Measurements from ENCODE around the gene SCAMP4.

The SCAMP4 gene

DNA sequence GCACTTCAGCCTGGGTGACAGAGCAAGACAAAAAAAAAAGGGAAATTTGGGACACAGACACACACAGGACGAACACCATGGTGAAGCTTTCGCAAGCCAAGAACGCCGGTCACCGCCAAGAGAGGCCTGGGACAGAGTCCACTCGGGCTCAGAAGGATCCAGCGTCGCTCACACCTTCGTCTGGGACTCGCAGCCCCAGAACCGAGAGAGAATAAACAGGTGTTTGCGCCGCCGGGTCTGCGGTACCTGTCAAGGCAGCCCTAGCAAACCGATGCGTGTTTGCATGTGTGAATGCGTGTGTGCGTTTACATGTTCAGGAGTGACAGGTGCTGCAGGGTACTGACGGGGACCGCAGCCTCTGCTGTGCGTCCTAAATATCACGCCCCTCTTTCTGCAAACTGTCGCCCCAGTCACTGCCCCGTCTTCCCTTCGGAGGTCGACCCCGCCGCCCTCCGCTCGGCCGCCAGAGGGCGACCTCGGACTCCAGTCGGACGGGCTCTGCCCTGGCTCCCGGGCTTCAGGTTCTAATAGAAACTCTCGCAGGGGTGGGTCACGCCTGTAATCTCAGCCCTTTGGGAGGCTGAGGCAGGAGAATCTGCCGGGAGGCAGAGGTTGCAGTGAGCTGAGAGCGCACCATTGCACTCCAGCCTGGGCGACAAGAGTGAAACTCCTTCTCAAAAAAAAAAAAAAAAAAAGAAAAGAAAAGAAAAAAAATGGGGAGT is 24.0 kb downstream of the SCAMP4 start:
- no peak overlapping the region for H3K27ac ChIP-seq (ENCODE audit: low read depth, low read length, poor library complexity, severe bottlenecking)
- no peak overlapping the region for H3K9ac ChIP-seq (ENCODE audit: low read length)
- H3K27me3 ChIP-seq (ENCODE audit: insufficient read depth, low read length): no peaks in the 10 kb centered on the region; the same call in 1 of the 2 replicates
- H3K79me2 ChIP-seq (ENCODE audit: insufficient read depth, low read length): no peaks in the 10 kb centered on the region
- H3K9me3 ChIP-seq (ENCODE audit: low read length): peaks cover 8% of the 10 kb centered on the region; the same call in 1 of the 2 replicates
- H3K9me2 ChIP-seq (ENCODE audit: low read depth, low read length): no peaks in the 10 kb centered on the region
- peaks cover 12% of the 10 kb centered on the region for H3K36me3 ChIP-seq (ENCODE audit: insufficient read depth, low read length)
- H3F3A ChIP-seq (ENCODE audit: insufficient read depth, low read length): 0 out of 2 replicates have a peak, but pooled peaks cover 3% of the 10 kb centered on the region
- peaks cover 18% of the 10 kb centered on the region for H3K4me1 ChIP-seq (ENCODE audit: insufficient read depth, low read length, severe bottlenecking)
- H4K20me1 ChIP-seq (ENCODE audit: insufficient read depth, low read length): no peaks in the 10 kb centered on the region
- peak overlapping the region; percentile 51 for H3K4me2 ChIP-seq (ENCODE audit: low read length)
- TF ChIP-seq, protein P1, sequence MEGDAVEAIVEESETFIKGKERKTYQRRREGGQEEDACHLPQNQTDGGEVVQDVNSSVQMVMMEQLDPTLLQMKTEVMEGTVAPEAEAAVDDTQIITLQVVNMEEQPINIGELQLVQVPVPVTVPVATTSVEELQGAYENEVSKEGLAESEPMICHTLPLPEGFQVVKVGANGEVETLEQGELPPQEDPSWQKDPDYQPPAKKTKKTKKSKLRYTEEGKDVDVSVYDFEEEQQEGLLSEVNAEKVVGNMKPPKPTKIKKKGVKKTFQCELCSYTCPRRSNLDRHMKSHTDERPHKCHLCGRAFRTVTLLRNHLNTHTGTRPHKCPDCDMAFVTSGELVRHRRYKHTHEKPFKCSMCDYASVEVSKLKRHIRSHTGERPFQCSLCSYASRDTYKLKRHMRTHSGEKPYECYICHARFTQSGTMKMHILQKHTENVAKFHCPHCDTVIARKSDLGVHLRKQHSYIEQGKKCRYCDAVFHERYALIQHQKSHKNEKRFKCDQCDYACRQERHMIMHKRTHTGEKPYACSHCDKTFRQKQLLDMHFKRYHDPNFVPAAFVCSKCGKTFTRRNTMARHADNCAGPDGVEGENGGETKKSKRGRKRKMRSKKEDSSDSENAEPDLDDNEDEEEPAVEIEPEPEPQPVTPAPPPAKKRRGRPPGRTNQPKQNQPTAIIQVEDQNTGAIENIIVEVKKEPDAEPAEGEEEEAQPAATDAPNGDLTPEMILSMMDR (IDR thresholded peaks at IDR 0.05; ENCODE audit: low read length): peak; percentile 81
- TF ChIP-seq EZH2 (IDR thresholded peaks at IDR 0.05; ENCODE audit: borderline replicate concordance, low read length): no peak
- no peak overlapping the region for H2AFZ ChIP-seq (ENCODE audit: low read length)
- H3K4me3 ChIP-seq (ENCODE audit: low read depth, low read length, poor library complexity, severe bottlenecking): peak overlapping the region; percentile 7

DNA sequence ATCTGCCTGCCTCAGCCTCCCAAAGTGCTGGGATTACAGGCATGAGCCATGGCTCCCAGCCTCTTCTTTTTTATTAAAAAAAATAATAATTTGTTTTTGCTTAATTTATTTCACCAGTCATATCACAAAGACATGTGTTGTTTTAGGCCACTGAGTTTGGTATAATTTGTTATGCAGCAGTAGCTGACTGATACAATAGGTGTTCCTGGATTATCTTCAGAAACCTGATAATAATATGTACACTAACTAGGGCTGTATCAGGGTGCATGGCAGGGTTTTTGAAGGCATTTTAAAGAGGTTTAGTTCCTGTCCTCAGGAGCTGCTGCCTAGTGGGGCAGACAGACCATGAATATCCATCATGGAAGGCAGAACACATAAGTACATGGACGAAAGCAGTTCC is 26.2 kb downstream of the SCAMP4 start:
- Histone ChIP-seq H2AFZ (ENCODE audit: low read length) (no peak overlapping the region), H3K27me3 (ENCODE audit: insufficient read depth, low read length) (no peaks in the 10 kb centered on the region; the same call in 1 of the 2 replicates), H3K9me2 (ENCODE audit: low read depth, low read length) (no peaks in the 10 kb centered on the region), H3K4me2 (ENCODE audit: low read length) (no peak overlapping the region), H3K79me2 (ENCODE audit: insufficient read depth, low read length) (no peaks in the 10 kb centered on the region), H3K9ac (ENCODE audit: low read length) (no peak overlapping the region), H3F3A (ENCODE audit: insufficient read depth, low read length) (0 out of 2 replicates have a peak, but pooled peaks cover 3% of the 10 kb centered on the region), H3K4me1 (ENCODE audit: insufficient read depth, low read length, severe bottlenecking) (peaks cover 18% of the 10 kb centered on the region), H4K20me1 (ENCODE audit: insufficient read depth, low read length) (no peaks in the 10 kb centered on the region), H3K27ac (ENCODE audit: low read depth, low read length, poor library complexity, severe bottlenecking) (no peak overlapping the region), H3K36me3 (ENCODE audit: insufficient read depth, low read length) (peaks cover 4% of the 10 kb centered on the region; the same call in 1 of the 2 replicates), H3K4me3 (ENCODE audit: low read depth, low read length, poor library complexity, severe bottlenecking) (no peak overlapping the region), H3K9me3 (ENCODE audit: low read length) (peaks cover 10% of the 10 kb centered on the region; the same call in 1 of the 2 replicates)
- TF ChIP-seq, protein P1 (IDR thresholded peaks at IDR 0.05; ENCODE audit: low read length): no peak
- no peak for TF ChIP-seq EZH2 (IDR thresholded peaks at IDR 0.05; ENCODE audit: borderline replicate concordance, low read length)

DNA sequence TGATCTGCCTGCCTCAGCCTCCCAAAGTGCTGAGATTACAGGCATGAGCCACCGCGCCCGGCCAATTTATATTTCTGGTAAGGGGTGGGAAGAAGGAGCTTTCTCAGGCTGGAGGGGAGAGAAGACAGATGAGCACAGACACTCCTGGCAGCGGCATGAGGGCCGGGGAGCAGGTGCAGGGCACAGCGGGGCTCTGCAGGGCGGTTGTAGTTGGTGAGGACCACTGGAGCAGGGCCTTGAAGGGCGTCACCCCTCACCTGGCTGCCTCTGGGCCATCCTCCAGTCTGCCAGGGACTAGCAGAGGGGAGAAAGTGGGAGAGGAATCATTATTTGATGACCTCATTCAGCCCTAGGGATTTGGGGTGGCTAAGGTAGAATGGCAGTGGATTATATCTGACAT is 27.2 kb downstream of the SCAMP4 start:
- H3F3A ChIP-seq (ENCODE audit: insufficient read depth, low read length): 0 out of 2 replicates have a peak, but pooled peaks cover 3% of the 10 kb centered on the region

More for the DNA sequence above, 27.2 kb downstream of the SCAMP4 start:
- Histone ChIP-seq H3K27me3 (ENCODE audit: insufficient read depth, low read length) (no peaks in the 10 kb centered on the region; the same call in 1 of the 2 replicates), H3K4me3 (ENCODE audit: low read depth, low read length, poor library complexity, severe bottlenecking) (no peak overlapping the region), H3K9me2 (ENCODE audit: low read depth, low read length) (no peaks in the 10 kb centered on the region), H3K4me2 (ENCODE audit: low read length) (no peak overlapping the region), H3K4me1 (ENCODE audit: insufficient read depth, low read length, severe bottlenecking) (peaks cover 18% of the 10 kb centered on the region), H2AFZ (ENCODE audit: low read length) (no peak overlapping the region), H3K9ac (ENCODE audit: low read length) (no peak overlapping the region), H3K79me2 (ENCODE audit: insufficient read depth, low read length) (no peaks in the 10 kb centered on the region), H3K27ac (ENCODE audit: low read depth, low read length, poor library complexity, severe bottlenecking) (no peak overlapping the region), H3K9me3 (ENCODE audit: low read length) (peaks cover 10% of the 10 kb centered on the region; the same call in 1 of the 2 replicates), H4K20me1 (ENCODE audit: insufficient read depth, low read length) (no peaks in the 10 kb centered on the region), H3K36me3 (ENCODE audit: insufficient read depth, low read length) (peaks cover 4% of the 10 kb centered on the region; the same call in 1 of the 2 replicates)
- TF ChIP-seq, protein P1 (IDR thresholded peaks at IDR 0.05; ENCODE audit: low read length): no peak
- TF ChIP-seq EZH2 (IDR thresholded peaks at IDR 0.05; ENCODE audit: borderline replicate concordance, low read length): no peak

Data from OCI-LY1 (cell line).